HG02970 (cell line): ENCODE data around the gene TMEM61.
"Not testable (repeated sequence)": the region's sequence is repeated elsewhere in the genome, so short reads cannot be mapped to it uniquely, and the experiment has no call there.

ENCODE experiments used
- ATAC-seq: cut with Tn5 transposase; IDR thresholded peaks from one replicate; pipeline ENCODE4 v1.9.1; 2021; ENCODE audit warnings: mild to moderate bottlenecking, moderate library complexity, moderate number of reproducible peaks; ENCODE audit not compliant: unreplicated experiment, low FRiP score

Gene TMEM61

GRCh38 chr1:54959241-54959640, 21.2 kb upstream of the TMEM61 start:
- ATAC-seq, result no peak

GRCh38 chr1:54962612-54963395, 17.6 kb upstream of the TMEM61 start:
- ATAC-seq, result no peak

GRCh38 chr1:54963829-54964228, 16.6 kb upstream of the TMEM61 start:
- ATAC-seq, result not testable (repeated sequence)

GRCh38 chr1:54965624-54966340, 14.6 kb upstream of the TMEM61 start:
- peak; percentile 82 for ATAC-seq

GRCh38 chr1:54967372-54967771, 13.1 kb upstream of the TMEM61 start:
- no peak for ATAC-seq

GRCh38 chr1:54968551-54968950, 11.9 kb upstream of the TMEM61 start:
- ATAC-seq, result no peak

GRCh38 chr1:54969879-54970278, 10.5 kb upstream of the TMEM61 start:
- ATAC-seq, result no peak

- no peak for ATAC-seq
These were observed 9.5 kb upstream of the TMEM61 start for GRCh38 chr1:54970901-54971300.

- peak; percentile 60 for ATAC-seq
These were observed 9.1 kb upstream of the TMEM61 start for GRCh38 chr1:54971317-54971791.

- ATAC-seq, result no peak
These were observed 8.0 kb upstream of the TMEM61 start for GRCh38 chr1:54972436-54972835.

- no peak for ATAC-seq
These were observed 7.1 kb upstream of the TMEM61 start for GRCh38 chr1:54973205-54973921.

- no peak for ATAC-seq
These were observed 4.9 kb upstream of the TMEM61 start for GRCh38 chr1:54975356-54976108.

GRCh38 chr1:54976747-54977146, 3.7 kb upstream of the TMEM61 start:
- ATAC-seq, result no peak

- no peak for ATAC-seq
These were observed 2.7 kb upstream of the TMEM61 start for GRCh38 chr1:54977533-54978297.

GRCh38 chr1:54978528-54979326, 1.7 kb upstream of the TMEM61 start:
- ATAC-seq, result no peak

- no peak for ATAC-seq
These were observed 1.0 kb upstream of the TMEM61 start for GRCh38 chr1:54979327-54979891.

- ATAC-seq, result no peak
These were observed 341 bp upstream of the TMEM61 start for GRCh38 chr1:54980046-54980527.

- no peak for ATAC-seq
These were observed 1.0 kb downstream of the TMEM61 start for GRCh38 chr1:54981466-54981865.
